GM19463 (cell line): ENCODE results near the gene CCL1.

Experiments used
- ATAC-seq: cut with Tn5 transposase; IDR thresholded peaks from one replicate; pipeline ENCODE4 v1.9.1; 2021; ENCODE audit warnings: mild to moderate bottlenecking, moderate library complexity; ENCODE audit not compliant: unreplicated experiment

Gene CCL1

GRCh38 chr17:34383216-34383615 lies 20.2 kb upstream of the CCL1 start:
- ATAC-seq = no peak

- peak; percentile 39 for ATAC-seq
Observed at GRCh38 chr17:34382621-34383124, 19.6 kb upstream of the CCL1 start.

- ATAC-seq = no peak
Observed at GRCh38 chr17:34379868-34380267, 16.8 kb upstream of the CCL1 start.

- ATAC-seq = no peak
Observed at GRCh38 chr17:34378664-34379101, 15.7 kb upstream of the CCL1 start.

- ATAC-seq = no peak
Observed at GRCh38 chr17:34377078-34377823, 14.2 kb upstream of the CCL1 start.

GRCh38 chr17:34375426-34375997 lies 12.5 kb upstream of the CCL1 start:
- ATAC-seq = no peak

GRCh38 chr17:34374457-34374856 lies 11.4 kb upstream of the CCL1 start:
- ATAC-seq = no peak

- ATAC-seq = no peak
Observed at GRCh38 chr17:34371405-34372100, 8.5 kb upstream of the CCL1 start.

GRCh38 chr17:34370997-34371395 lies 8.0 kb upstream of the CCL1 start:
- no peak for ATAC-seq

- no peak for ATAC-seq
Observed at GRCh38 chr17:34370376-34370996, 7.5 kb upstream of the CCL1 start.

GRCh38 chr17:34369571-34369970 lies 6.5 kb upstream of the CCL1 start:
- no peak for ATAC-seq

GRCh38 chr17:34368946-34369500 lies 6.0 kb upstream of the CCL1 start:
- ATAC-seq = no peak

- no peak for ATAC-seq
Observed at GRCh38 chr17:34368196-34368945, 5.3 kb upstream of the CCL1 start.

- no peak for ATAC-seq
Observed at GRCh38 chr17:34367486-34368195, 4.6 kb upstream of the CCL1 start.

- no peak for ATAC-seq
Observed at GRCh38 chr17:34366529-34367107, 3.6 kb upstream of the CCL1 start.

- ATAC-seq = no peak
Observed at GRCh38 chr17:34366010-34366409, 3.0 kb upstream of the CCL1 start.

GRCh38 chr17:34365340-34365739 lies 2.3 kb upstream of the CCL1 start:
- no peak for ATAC-seq

- no peak for ATAC-seq
Observed at GRCh38 chr17:34364751-34365150, 1.7 kb upstream of the CCL1 start.

GRCh38 chr17:34361478-34362061 lies 1.5 kb downstream of the CCL1 start:
- no peak for ATAC-seq
